ENCODE measurements around the gene DEUP1.

- TF ChIP-seq CTCF (conservative IDR thresholded peaks at IDR 0.05) (no peak), ZFX (IDR thresholded peaks at IDR 0.05) (no peak)
Measured at GRCh38 chr11:93291898-93292297, 38.6 kb upstream of the DEUP1 start.

All from C4-2B (cell line).